ENCODE measurements around the gene PUS7L. TPM values are rescaled to one million over a fixed set of nuclear protein-coding genes. Genes with fewer than 3 reads are reported as not detected.
"Not testable (repeated sequence)": the region's sequence is repeated elsewhere in the genome, so short reads cannot be mapped to it uniquely, and the experiment has no call there.

PUS7L gene
- total RNA-seq, 1 experiment from 2014 or later = 14.4 TPM

DNA sequence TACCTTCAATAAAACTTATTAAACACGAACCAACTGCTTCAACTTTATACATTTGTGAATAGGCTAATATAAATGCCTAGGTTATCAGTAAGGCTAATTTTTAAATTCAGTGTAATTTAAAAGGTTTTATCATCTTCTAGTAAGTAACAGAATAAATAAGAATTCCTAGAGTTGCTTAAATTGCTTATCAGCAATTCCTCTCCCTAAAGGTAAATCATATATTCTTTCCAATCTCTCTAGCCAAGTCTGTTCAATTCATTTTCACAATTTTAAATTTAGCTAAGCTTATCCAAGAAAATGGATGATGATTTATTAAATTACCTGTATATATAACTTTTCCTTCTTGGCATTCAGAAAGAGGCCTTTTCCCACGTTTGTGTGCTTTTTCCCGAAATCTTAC lies 4.6 kb downstream of the PUS7L start:
- H2BK15ac ChIP-seq (ENCODE audit: low read depth, low read length) = no peak overlapping the region
- no peak overlapping the region for H3K56ac ChIP-seq (ENCODE audit: insufficient read length, low read depth, low read length)
- no peak overlapping the region for H3K4ac ChIP-seq (ENCODE audit: low read depth, low read length)
- 100% methylated on average over 1 of the region's 3 CpGs for WGBS (ENCODE audit: extremely low coverage, insufficient read length, low lambda C conversion rate)
- no peak overlapping the region for H2BK5ac ChIP-seq (ENCODE audit: insufficient read length, low read length)
- Mint-ChIP-seq H3K27me3 (ENCODE audit: low read depth) (no peaks in the 10 kb centered on the region; the same call in 1 of the 2 replicates), H3K9me3 (no peaks in the 10 kb centered on the region), H3K27ac (no peak overlapping the region), H3K4me3 (no peak overlapping the region), H3K36me3 (ENCODE audit: insufficient read depth in 1 of 3, low read depth in 3 of 3) (peaks cover 0 to 17% (median 15%) of the 10 kb centered on the region in 3 experiments; a peak in 5 of 7 replicates), H3K4me1 (peaks cover 5 to 6% of the 10 kb centered on the region in 2 experiments; a peak in 3 of 4 replicates)
- no peaks in the 10 kb centered on the region for H3K79me2 ChIP-seq (ENCODE audit: insufficient read depth, low read length)
- no peak overlapping the region for H3K9ac ChIP-seq (ENCODE audit: extremely low read depth, insufficient read length, low read length)
- no peak overlapping the region for H4K5ac ChIP-seq (ENCODE audit: insufficient read length, low read depth, low read length)
- no peak overlapping the region for H4K91ac ChIP-seq (ENCODE audit: insufficient read length, low read depth, low read length)
- H2AFZ ChIP-seq (ENCODE audit: low read length) = no peak overlapping the region
- no peak overlapping the region for H3K4me2 ChIP-seq (ENCODE audit: insufficient read depth, insufficient read length, low read length)
- H3K14ac ChIP-seq (ENCODE audit: insufficient read depth, low read length) = no peak overlapping the region
- H3K27ac ChIP-seq (ENCODE audit: insufficient read length, low read depth, low read length) = no peak overlapping the region
- H4K20me1 ChIP-seq (ENCODE audit: control insufficient read depth, insufficient read depth, insufficient read length) = no peaks in the 10 kb centered on the region
- no peaks in the 10 kb centered on the region for H3K79me1 ChIP-seq (ENCODE audit: insufficient read depth, low read depth, low read length, poor library complexity, severe bottlenecking)
- no peak overlapping the region for H2BK20ac ChIP-seq (ENCODE audit: low read depth, low read length, poor library complexity, severe bottlenecking)
- H3K23ac ChIP-seq (ENCODE audit: insufficient read length, low read depth, low read length) = no peak overlapping the region
- H3K9me3 ChIP-seq (ENCODE audit: control insufficient read depth, low read depth, low read length) = no peaks in the 10 kb centered on the region
- TF ChIP-seq, protein P1, sequence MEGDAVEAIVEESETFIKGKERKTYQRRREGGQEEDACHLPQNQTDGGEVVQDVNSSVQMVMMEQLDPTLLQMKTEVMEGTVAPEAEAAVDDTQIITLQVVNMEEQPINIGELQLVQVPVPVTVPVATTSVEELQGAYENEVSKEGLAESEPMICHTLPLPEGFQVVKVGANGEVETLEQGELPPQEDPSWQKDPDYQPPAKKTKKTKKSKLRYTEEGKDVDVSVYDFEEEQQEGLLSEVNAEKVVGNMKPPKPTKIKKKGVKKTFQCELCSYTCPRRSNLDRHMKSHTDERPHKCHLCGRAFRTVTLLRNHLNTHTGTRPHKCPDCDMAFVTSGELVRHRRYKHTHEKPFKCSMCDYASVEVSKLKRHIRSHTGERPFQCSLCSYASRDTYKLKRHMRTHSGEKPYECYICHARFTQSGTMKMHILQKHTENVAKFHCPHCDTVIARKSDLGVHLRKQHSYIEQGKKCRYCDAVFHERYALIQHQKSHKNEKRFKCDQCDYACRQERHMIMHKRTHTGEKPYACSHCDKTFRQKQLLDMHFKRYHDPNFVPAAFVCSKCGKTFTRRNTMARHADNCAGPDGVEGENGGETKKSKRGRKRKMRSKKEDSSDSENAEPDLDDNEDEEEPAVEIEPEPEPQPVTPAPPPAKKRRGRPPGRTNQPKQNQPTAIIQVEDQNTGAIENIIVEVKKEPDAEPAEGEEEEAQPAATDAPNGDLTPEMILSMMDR (conservative IDR thresholded peaks at IDR 0.05) = no peak
- no peak overlapping the region for H2AK5ac ChIP-seq (ENCODE audit: insufficient read length, low read length)
- no peak overlapping the region for H3T11ph ChIP-seq (ENCODE audit: low read length)
- no peaks in the 10 kb centered on the region for H3K4me1 ChIP-seq (ENCODE audit: insufficient read depth, low read length)
- H3K18ac ChIP-seq (ENCODE audit: insufficient read length, low read depth, low read length) = no peak overlapping the region
- H4K8ac ChIP-seq (replicated peaks; ENCODE audit: insufficient read length, low read depth, low read length) = no peak overlapping the region
- H3K23me2 ChIP-seq (ENCODE audit: insufficient read length, low read depth, low read length, poor library complexity, severe bottlenecking) = no peaks in the 10 kb centered on the region
- no peak overlapping the region for H2BK12ac ChIP-seq (ENCODE audit: insufficient read length, low read depth, low read length)
- H2BK120ac ChIP-seq (ENCODE audit: low read depth, low read length, poor library complexity, severe bottlenecking) = no peak overlapping the region
- DNase-seq = no peak
- H3K27me3 ChIP-seq (ENCODE audit: insufficient read depth, low read length) = no peaks in the 10 kb centered on the region

DNA sequence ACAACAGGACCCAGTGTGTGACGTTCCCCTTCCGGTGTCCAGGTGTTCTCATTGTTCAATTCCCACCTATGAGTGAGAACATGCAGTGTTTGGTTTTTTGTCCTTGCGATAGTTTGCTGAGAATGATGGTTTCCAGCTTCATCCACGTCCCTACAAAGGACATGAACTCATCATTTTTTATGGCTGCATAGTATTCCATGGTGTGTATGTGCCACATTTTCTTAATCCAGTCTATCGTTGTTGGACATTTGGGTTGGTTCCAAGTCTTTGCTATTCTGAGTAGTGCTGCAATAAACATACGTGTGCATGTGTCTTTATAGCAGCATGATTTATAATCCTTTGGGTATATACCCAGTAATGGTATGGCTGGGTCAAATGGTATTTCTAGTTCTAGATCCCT lies 7.2 kb downstream of the PUS7L start:
- H3K79me1 ChIP-seq (ENCODE audit: insufficient read depth, low read depth, low read length, poor library complexity, severe bottlenecking); H4K8ac ChIP-seq (replicated peaks; ENCODE audit: insufficient read length, low read depth, low read length); H3K23ac ChIP-seq (ENCODE audit: insufficient read length, low read depth, low read length); H3K27me3 Mint-ChIP-seq (ENCODE audit: low read depth); H3K9me3 Mint-ChIP-seq; H3K23me2 ChIP-seq (ENCODE audit: insufficient read length, low read depth, low read length, poor library complexity, severe bottlenecking); H3K4me3 Mint-ChIP-seq; H3K4me1 ChIP-seq (ENCODE audit: insufficient read depth, low read length); H3K27me3 ChIP-seq (ENCODE audit: insufficient read depth, low read length); DNase-seq; H3K4ac ChIP-seq (ENCODE audit: low read depth, low read length); H3K27ac ChIP-seq (ENCODE audit: insufficient read length, low read depth, low read length); H3K27ac Mint-ChIP-seq; H2AFZ ChIP-seq (ENCODE audit: low read length); H3T11ph ChIP-seq (ENCODE audit: low read length); H4K5ac ChIP-seq (ENCODE audit: insufficient read length, low read depth, low read length); H2BK5ac ChIP-seq (ENCODE audit: insufficient read length, low read length); H3K9me3 ChIP-seq (ENCODE audit: control insufficient read depth, low read depth, low read length); H4K20me1 ChIP-seq (ENCODE audit: control insufficient read depth, insufficient read depth, insufficient read length); H3K79me2 ChIP-seq (ENCODE audit: insufficient read depth, low read length); H3K18ac ChIP-seq (ENCODE audit: insufficient read length, low read depth, low read length); H4K91ac ChIP-seq (ENCODE audit: insufficient read length, low read depth, low read length); H2BK12ac ChIP-seq (ENCODE audit: insufficient read length, low read depth, low read length); H3K4me1 Mint-ChIP-seq; H2BK20ac ChIP-seq (ENCODE audit: low read depth, low read length, poor library complexity, severe bottlenecking); H3K4me2 ChIP-seq (ENCODE audit: insufficient read depth, insufficient read length, low read length); H3K14ac ChIP-seq (ENCODE audit: insufficient read depth, low read length); H2AK5ac ChIP-seq (ENCODE audit: insufficient read length, low read length); H3K56ac ChIP-seq (ENCODE audit: insufficient read length, low read depth, low read length); H3K9ac ChIP-seq (ENCODE audit: extremely low read depth, insufficient read length, low read length); H2BK15ac ChIP-seq (ENCODE audit: low read depth, low read length); H2BK120ac ChIP-seq (ENCODE audit: low read depth, low read length, poor library complexity, severe bottlenecking): not testable (repeated sequence)
- peaks cover 0 to 17% (median 15%) of the 10 kb centered on the region in 3 experiments; a peak in 5 of 7 replicates for H3K36me3 Mint-ChIP-seq (ENCODE audit: insufficient read depth in 1 of 3, low read depth in 3 of 3)
- WGBS (ENCODE audit: extremely low coverage, insufficient read length, low lambda C conversion rate) = no CpG with 5 or more reads among the region's 6 CpGs

All from H9 (cell line).